ENCODE measurements around the gene LMNTD2. TPM values are rescaled to one million over a fixed set of nuclear protein-coding genes. Genes with fewer than 3 reads are reported as not detected.

Gene LMNTD2
- total and polyA plus RNA-seq, 2 experiments from 2014 or later: 0.22 to 0.36 TPM

DNA sequence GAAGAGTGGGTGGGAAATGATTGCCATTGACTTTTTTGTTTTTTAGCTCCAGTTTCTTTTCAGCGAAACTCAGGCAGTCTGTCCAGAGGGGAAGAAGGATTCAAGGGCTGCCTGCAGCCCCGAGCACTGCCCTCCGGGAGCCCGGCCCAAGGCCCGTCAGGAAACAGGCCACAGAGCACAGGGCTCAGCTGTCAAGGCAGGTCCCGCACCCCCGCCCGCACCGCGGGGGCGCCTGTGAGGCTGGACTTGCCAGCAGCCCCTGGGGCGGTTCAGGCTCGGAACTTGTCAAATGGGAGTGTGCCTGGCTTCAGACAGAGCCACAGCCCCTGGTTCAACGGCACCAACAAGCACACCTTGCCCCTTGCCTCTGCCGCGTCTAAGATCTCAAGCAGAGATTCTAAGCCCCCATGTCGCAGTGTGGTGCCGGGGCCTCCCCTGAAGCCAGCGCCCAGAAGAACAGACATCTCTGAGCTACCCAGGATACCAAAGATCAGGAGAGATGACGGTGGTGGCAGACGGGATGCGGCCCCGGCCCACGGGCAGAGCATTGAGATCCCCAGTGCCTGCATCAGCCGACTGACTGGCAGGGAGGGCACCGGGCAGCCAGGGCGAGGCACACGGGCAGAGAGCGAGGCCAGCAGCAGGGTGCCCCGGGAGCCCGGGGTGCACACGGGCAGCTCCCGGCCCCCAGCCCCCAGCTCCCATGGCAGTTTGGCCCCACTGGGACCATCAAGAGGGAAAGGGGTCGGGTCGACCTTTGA, 46.7 kb upstream of the LMNTD2 start:
- Histone ChIP-seq H3K36me3 (ENCODE audit: low read depth) (peaks cover 19% of the 10 kb centered on the region; the same call in 1 of the 2 replicates), H2AFZ (no peak overlapping the region), H3K9me2 (ENCODE audit: insufficient read depth) (no peaks in the 10 kb centered on the region), H3K27ac (no peak overlapping the region), H3K4me3 (no peak overlapping the region), H3K4me2 (ENCODE audit: unreplicated experiment) (no peak overlapping the region), H3K9ac (no peak overlapping the region), H3K79me2 (ENCODE audit: insufficient read depth) (peaks cover 5% of the 10 kb centered on the region; the same call in 1 of the 2 replicates), H3K27me3 (replicated peaks; ENCODE audit: insufficient read depth) (no peaks in the 10 kb centered on the region), H3F3A (ENCODE audit: insufficient read depth) (peaks cover 4% of the 10 kb centered on the region; the same call in 1 of the 2 replicates), H3K4me1 (ENCODE audit: insufficient read depth) (no peaks in the 10 kb centered on the region), H3K9me3 (ENCODE audit: low read depth) (no peaks in the 10 kb centered on the region), H4K20me1 (ENCODE audit: insufficient read depth) (no peaks in the 10 kb centered on the region)
- TF ChIP-seq EZH2 (IDR thresholded peaks at IDR 0.05; ENCODE audit: insufficient read depth, poor library complexity, severe bottlenecking) (no peak), EZH2phosphoT487 (IDR thresholded peaks at IDR 0.05; ENCODE audit: insufficient read depth, low read depth) (no peak)
- WGBS, 2 experiments (ENCODE audit: low coverage in 1 of 2, low lambda C conversion rate in 2 of 2, missing lambda C conversion rate in 2 of 2): 92% methylated on average over 29 to 35 of the region's 35 CpGs
- no peak for DNase-seq
- in situ Hi-C loops (cut with MboI): no loop called here

DNA sequence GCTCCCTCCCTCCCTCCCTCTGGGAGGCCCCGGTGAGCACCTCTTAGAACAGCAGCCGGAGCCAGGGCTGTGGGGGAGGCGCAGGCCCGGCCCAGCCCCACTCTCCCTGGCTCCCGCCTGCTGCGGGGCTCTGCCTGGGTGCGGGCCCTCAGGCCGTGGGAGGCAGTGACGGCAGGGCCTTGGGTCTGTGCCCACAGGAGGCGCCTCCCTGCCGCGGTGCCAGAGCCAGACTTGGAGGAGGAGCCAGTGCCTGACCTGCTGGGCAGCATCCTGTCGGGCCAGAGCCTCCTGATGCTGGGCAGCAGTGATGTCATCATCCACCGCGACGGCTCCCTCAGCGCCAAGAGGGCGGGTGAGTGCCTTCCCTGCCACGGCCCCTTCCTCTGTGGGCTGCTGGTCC, 45.7 kb upstream of the LMNTD2 start:
- Histone ChIP-seq H3K4me1 (ENCODE audit: insufficient read depth) (no peaks in the 10 kb centered on the region), H2AFZ (no peak overlapping the region), H3K9ac (no peak overlapping the region), H3K4me3 (no peak overlapping the region), H3K4me2 (ENCODE audit: unreplicated experiment) (no peak overlapping the region), H4K20me1 (ENCODE audit: insufficient read depth) (no peaks in the 10 kb centered on the region), H3K9me3 (ENCODE audit: low read depth) (no peaks in the 10 kb centered on the region), H3K9me2 (ENCODE audit: insufficient read depth) (no peaks in the 10 kb centered on the region), H3K36me3 (ENCODE audit: low read depth) (peaks cover 19% of the 10 kb centered on the region; the same call in 1 of the 2 replicates), H3K79me2 (ENCODE audit: insufficient read depth) (peaks cover 10% of the 10 kb centered on the region; the same call in 1 of the 2 replicates), H3K27ac (no peak overlapping the region), H3K27me3 (replicated peaks; ENCODE audit: insufficient read depth) (no peaks in the 10 kb centered on the region), H3F3A (ENCODE audit: insufficient read depth) (no peaks in the 10 kb centered on the region)
- peak; percentile 68 for DNase-seq
- WGBS, 2 experiments (ENCODE audit: low coverage in 1 of 2, low lambda C conversion rate in 2 of 2, missing lambda C conversion rate in 2 of 2): 69 to 71% methylated on average over 13 to 15 of the region's 19 CpGs
- in situ Hi-C loops (cut with MboI): no loop called here
- TF ChIP-seq EZH2phosphoT487 (IDR thresholded peaks at IDR 0.05; ENCODE audit: insufficient read depth, low read depth) (no peak), EZH2 (IDR thresholded peaks at IDR 0.05; ENCODE audit: insufficient read depth, poor library complexity, severe bottlenecking) (no peak)

DNA sequence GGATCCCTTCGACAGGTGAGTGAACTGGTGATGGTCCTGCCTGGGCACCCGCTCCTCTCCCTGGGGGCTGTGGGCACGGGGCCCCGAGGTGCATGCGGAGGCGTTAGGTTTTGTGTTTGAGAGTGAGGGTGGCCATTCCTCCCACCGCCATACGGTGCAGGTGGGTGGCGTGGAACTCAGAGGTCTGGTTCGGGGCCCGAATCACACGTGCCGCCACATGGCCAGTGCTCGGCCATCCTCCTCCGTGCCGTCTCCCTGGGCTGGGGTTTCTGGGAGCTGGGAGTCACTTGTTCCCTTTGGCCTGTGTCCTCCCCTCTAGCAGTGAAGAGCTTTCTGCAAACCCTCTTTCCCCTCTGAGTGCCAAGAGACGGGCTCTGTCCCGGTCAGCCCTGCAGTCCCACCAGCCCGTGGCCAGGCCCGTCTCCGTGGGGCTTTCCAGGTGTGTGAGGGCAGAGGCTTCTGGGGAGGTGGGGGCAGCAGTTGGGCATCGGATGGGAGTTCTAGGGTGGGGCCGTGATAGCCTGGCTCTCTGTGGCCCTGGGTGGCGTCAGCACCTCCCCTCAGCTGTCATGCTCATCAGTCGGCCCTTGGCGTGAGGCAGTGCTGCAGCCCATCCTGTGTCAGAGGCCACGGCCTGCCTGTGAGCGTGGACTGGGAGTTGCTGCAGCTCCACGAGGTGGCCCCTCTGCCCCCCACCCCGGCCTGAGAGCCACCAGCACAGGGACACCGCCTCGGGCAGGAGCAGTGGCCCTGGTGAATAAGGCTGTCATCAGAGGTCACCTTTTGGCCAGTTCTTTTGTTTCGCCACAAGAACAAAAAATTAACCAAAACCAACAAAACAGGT, 45.0 kb upstream of the LMNTD2 start:
- Histone ChIP-seq H3K4me2 (ENCODE audit: unreplicated experiment) (no peak overlapping the region), H3K27ac (no peak overlapping the region), H3K36me3 (ENCODE audit: low read depth) (peaks cover 15% of the 10 kb centered on the region; the same call in 1 of the 2 replicates), H3K4me3 (no peak overlapping the region), H3K4me1 (ENCODE audit: insufficient read depth) (no peaks in the 10 kb centered on the region), H3F3A (ENCODE audit: insufficient read depth) (no peaks in the 10 kb centered on the region), H4K20me1 (ENCODE audit: insufficient read depth) (no peaks in the 10 kb centered on the region), H3K79me2 (ENCODE audit: insufficient read depth) (peaks cover 10% of the 10 kb centered on the region; the same call in 1 of the 2 replicates), H2AFZ (no peak overlapping the region), H3K27me3 (replicated peaks; ENCODE audit: insufficient read depth) (no peaks in the 10 kb centered on the region), H3K9me2 (ENCODE audit: insufficient read depth) (no peaks in the 10 kb centered on the region), H3K9ac (no peak overlapping the region), H3K9me3 (ENCODE audit: low read depth) (no peaks in the 10 kb centered on the region)
- TF ChIP-seq EZH2phosphoT487 (IDR thresholded peaks at IDR 0.05; ENCODE audit: insufficient read depth, low read depth) (no peak), EZH2 (IDR thresholded peaks at IDR 0.05; ENCODE audit: insufficient read depth, poor library complexity, severe bottlenecking) (no peak)
- WGBS, 2 experiments (ENCODE audit: low coverage in 1 of 2, low lambda C conversion rate in 2 of 2, missing lambda C conversion rate in 2 of 2): 92 to 96% methylated on average over 32 to 33 of the region's 33 CpGs
- no peak for DNase-seq
- in situ Hi-C loops (cut with MboI): no loop called here

DNA sequence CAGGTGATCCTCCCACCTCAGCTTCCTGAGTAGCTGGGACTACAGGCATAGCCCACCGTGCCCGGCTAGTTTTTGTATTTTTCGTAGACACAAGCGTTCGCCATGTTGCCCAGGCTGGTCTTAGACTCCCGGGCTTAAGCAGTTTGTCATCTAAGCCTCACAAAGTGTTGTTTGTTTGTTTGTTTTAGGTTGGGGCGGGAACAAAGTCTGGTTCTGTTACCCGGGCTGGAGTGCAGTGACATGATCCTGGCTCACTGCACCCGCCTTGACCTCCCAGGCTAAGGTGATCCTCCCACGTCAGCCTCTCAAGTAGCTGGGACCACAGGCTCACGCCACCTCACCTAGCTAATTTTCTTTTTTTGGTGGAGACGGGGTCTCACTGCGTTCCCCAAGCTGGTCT, 42.6 kb upstream of the LMNTD2 start:
- Histone ChIP-seq H3K27me3 (replicated peaks; ENCODE audit: insufficient read depth) (no peaks in the 10 kb centered on the region), H3K27ac (no peak overlapping the region), H3K79me2 (ENCODE audit: insufficient read depth) (peaks cover 24% of the 10 kb centered on the region), H3F3A (ENCODE audit: insufficient read depth) (no peaks in the 10 kb centered on the region), H4K20me1 (ENCODE audit: insufficient read depth) (no peaks in the 10 kb centered on the region), H3K4me1 (ENCODE audit: insufficient read depth) (no peaks in the 10 kb centered on the region), H3K36me3 (ENCODE audit: low read depth) (peaks cover 12% of the 10 kb centered on the region; the same call in 1 of the 2 replicates), H2AFZ (no peak overlapping the region), H3K9ac (no peak overlapping the region), H3K4me2 (ENCODE audit: unreplicated experiment) (no peak overlapping the region), H3K9me2 (ENCODE audit: insufficient read depth) (no peaks in the 10 kb centered on the region), H3K9me3 (ENCODE audit: low read depth) (no peaks in the 10 kb centered on the region), H3K4me3 (no peak overlapping the region)
- no peak for DNase-seq
- 91% methylated on average over 13 of the region's 13 CpGs for WGBS, 2 experiments (ENCODE audit: low coverage in 1 of 2, low lambda C conversion rate in 2 of 2, missing lambda C conversion rate in 2 of 2)
- TF ChIP-seq EZH2 (IDR thresholded peaks at IDR 0.05; ENCODE audit: insufficient read depth, poor library complexity, severe bottlenecking) (no peak), EZH2phosphoT487 (IDR thresholded peaks at IDR 0.05; ENCODE audit: insufficient read depth, low read depth) (no peak)
- in situ Hi-C loops (cut with MboI): no loop called here

Measured in GM23248 (cell line).